Esophagus (tissue), 2 donors: ENCODE data around the gene ACBD6. TPM values are rescaled to one million over a fixed set of nuclear protein-coding genes. Genes with fewer than 3 reads are reported as not detected.

Source experiments
- H3K27ac ChIP-seq, 2 donors: one replicate each; pipeline ENCODE4 v1.5.1; 2013; ENCODE audit warnings: low read depth in 2 of 2, mild to moderate bottlenecking in 2 of 2, inconsistent platforms in 1 of 2, low read length in 1 of 2, moderate library complexity in 1 of 2
- H3K27me3 ChIP-seq, 2 donors: one replicate each; pipeline ENCODE4 v1.6.1; 2013; ENCODE audit warnings: low read length in 2 of 2, control low read depth in 1 of 2, mild to moderate bottlenecking in 1 of 2; ENCODE audit not compliant: insufficient read depth in 2 of 2, control insufficient read depth in 1 of 2
- H3K36me3 ChIP-seq, 2 donors: one replicate each; pipeline ENCODE4 v1.6.1; 2013; ENCODE audit warnings: low read length in 1 of 2; ENCODE audit not compliant: control insufficient read depth in 2 of 2, insufficient read depth in 2 of 2
- H3K4me1 ChIP-seq, 2 donors: one replicate each; pipeline ENCODE4 v1.6.1; 2013; ENCODE audit warnings: low read length in 1 of 2; ENCODE audit not compliant: control insufficient read depth in 2 of 2, insufficient read depth in 2 of 2
- H3K4me3 ChIP-seq, 2 donors: one replicate each; pipeline ENCODE4 v1.5.1; 2013; ENCODE audit warnings: low read length in 2 of 2, mild to moderate bottlenecking in 2 of 2, low read depth in 1 of 2, moderate library complexity in 1 of 2
- H3K9me3 ChIP-seq, 2 donors: one replicate each; pipeline ENCODE4 v1.6.1; 2013; ENCODE audit warnings: mild to moderate bottlenecking in 2 of 2, low read depth in 1 of 2, low read length in 1 of 2, moderate library complexity in 1 of 2; ENCODE audit not compliant: control insufficient read depth in 2 of 2, insufficient read depth in 1 of 2
- WGBS, 2 donors: extraction: QIAGEN DNeasy Blood & Tissue Kit; methylation state at CpG; one replicate each; pipeline ENCODE4 v1.1.7; 2013; 5-methylcytosine and 5-hydroxymethylcytosine counted together
- polyA plus RNA-seq, 2 donors: library from polyadenylated mRNA; stranded (reverse); fragments of 200-250 nt; gene quantifications; one replicate each; pipeline ENCODE4 v1.2.3, GENCODE V29; 2013
- donor health status: healthy with polysubstance abuse.
- donor health status: Bipolar disorder and iron deficiency.

ACBD6 gene
- polyA plus RNA-seq, 2 donors = 20.4 to 23.0 TPM

DNA sequence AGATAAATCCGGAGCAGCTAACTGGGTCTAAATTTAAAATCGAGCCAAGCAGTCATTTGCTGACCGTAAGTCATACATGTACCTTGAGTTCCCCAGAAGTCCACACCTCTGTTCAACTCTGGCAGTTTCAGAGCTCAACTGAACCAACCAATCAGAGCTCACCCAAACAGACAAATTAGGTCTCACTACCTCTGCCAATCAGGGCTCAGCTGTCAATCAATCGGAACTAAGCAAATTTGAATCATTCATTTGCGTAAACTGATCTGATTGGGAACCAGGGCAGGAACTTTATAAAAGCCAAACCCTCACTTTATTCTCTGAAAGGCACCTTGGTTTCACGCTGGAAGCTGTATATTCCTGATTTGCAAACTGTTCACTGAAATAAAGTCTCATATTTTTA is 11.2 kb upstream of the ACBD6 start:
- H3K4me3 ChIP-seq = no peak overlapping the region
- no peaks in the 10 kb centered on the region for H3K27me3 ChIP-seq
- no peaks in the 10 kb centered on the region for H3K4me1 ChIP-seq
- no peaks in the 10 kb centered on the region for H3K36me3 ChIP-seq
- no peaks in the 10 kb centered on the region for H3K9me3 ChIP-seq
- no peak overlapping the region for H3K27ac ChIP-seq
- WGBS, 2 donors = 80 to 84% methylated on average over 6 of the region's 6 CpGs

DNA sequence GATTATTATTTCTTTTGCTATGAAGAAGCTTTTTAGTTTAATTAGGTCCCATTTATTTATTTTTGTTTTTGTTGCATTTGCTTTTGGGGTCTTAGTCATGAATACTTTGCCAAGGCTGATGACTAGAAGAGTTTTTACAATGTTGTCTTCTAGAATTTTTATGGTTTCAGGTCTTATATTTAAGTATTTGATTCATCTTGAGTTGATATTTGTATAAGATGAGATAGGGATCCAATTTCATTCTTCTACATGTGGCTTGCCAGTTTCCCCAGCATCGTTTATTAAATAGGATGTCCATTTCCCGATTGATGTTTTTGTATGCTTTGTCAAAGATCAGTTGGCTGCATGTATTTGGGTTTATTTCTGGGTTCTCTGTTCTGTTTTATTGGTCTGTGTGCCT is 8.5 kb upstream of the ACBD6 start:
- Histone ChIP-seq H3K4me3 (no peak overlapping the region), H3K36me3 (no peaks in the 10 kb centered on the region), H3K9me3 (no peaks in the 10 kb centered on the region), H3K4me1 (no peaks in the 10 kb centered on the region), H3K27me3 (no peaks in the 10 kb centered on the region), H3K27ac (no peak overlapping the region)
- 95 to 97% methylated on average over 2 of the region's 2 CpGs for WGBS, 2 donors

DNA sequence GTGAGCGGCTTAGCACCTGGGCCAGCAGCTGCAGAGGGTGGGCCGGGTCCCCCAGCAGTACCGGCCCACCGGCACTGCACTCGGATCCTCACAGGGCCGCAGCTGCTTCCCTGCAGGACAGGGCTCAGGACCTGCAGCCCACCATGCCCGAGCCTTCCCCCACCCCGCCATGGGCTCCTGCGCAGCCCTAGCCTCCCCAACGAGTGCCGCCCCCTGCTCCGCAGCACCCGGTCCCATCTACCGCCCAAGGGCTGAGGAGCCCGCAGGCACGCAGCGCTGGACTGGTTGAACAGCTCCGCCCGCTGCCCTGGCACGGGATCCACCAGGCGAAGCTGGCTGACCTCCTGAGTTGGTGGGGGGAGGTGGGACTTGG is 6.3 kb upstream of the ACBD6 start:
- Histone ChIP-seq H3K9me3 (no peaks in the 10 kb centered on the region), H3K4me1 (no peaks in the 10 kb centered on the region), H3K27ac (no peak overlapping the region), H3K27me3 (no peaks in the 10 kb centered on the region), H3K36me3 (no peaks in the 10 kb centered on the region), H3K4me3 (no peak overlapping the region)
- WGBS, 2 donors = 96% methylated on average over 21 of the region's 21 CpGs

DNA sequence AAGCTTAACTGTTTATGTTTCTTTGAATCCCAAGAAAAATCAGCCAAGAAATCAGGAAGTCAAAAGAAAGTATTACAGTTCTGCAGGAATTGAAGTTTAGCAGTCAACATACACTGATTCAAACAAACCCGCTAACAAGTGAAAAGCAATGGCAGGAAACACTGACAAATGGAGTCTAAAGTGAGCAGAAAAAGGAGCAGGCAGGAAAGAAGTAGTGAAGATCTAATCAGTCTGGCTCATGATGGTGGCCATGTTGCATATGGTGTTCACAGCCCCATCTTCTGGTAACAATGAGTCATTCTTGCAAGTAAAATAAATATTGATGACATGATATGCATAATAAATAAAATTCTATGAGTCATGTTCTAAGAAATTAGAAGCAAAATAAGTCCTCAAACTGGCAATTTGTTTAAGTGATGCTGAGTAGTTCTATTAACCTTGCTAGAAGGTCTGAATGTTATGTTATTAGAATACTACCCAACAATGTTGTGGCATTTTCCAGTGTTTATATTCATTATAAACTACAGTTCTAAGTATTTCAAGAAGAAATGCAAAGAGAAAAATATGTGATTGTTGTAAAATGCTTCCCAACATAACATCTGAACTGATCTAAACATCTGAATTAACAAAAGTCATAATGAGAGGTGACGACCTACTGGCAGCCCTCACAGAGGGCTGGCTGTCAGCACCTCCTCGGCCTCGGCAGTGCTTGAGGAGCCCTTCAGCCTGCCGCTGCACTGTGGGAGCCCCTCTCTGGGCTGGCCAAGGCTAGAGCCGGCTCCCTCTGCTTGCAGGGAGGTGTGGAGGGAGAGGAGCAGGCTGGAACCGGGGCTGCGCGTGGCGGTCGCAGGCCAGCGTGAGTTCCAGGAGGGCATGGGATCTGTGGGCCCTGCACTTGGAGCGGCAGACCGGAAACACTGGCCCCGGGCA is 5.7 kb upstream of the ACBD6 start:
- H3K27ac ChIP-seq = no peak overlapping the region
- no peaks in the 10 kb centered on the region for H3K4me1 ChIP-seq
- H3K4me3 ChIP-seq = no peak overlapping the region
- no peaks in the 10 kb centered on the region for H3K36me3 ChIP-seq
- no peaks in the 10 kb centered on the region for H3K27me3 ChIP-seq
- H3K9me3 ChIP-seq = no peaks in the 10 kb centered on the region
- WGBS, 2 donors = 91 to 92% methylated on average over 15 of the region's 15 CpGs

DNA sequence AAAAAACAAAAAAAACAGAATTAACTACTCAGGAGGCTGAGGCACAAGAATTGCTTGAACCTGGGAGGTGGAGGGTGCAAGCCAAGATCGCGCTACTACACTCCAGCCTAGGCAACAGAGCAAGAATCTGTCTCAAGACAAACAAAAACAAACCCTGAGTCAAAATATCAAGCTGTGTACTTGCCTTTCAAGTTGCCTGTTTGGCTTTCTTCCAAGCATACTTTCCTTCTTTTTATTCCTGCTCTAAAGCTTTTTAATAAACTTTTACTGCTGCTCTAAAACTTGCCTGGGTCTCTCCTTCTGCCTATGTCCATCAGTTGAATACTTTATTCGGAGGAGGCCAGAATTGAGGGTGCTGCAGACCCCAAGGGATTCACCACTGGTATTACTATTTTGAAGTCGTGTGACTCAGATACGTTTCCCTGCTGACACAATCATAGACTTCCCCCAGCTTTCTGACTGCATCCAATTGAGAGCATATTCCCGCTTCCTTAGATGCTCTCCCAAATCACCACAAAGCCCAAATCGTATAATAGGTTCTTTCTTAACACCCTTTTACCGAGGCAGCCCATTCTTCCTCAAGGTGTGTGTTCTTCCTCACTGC is 3.5 kb upstream of the ACBD6 start:
- Histone ChIP-seq H3K27ac (no peak overlapping the region), H3K36me3 (no peaks in the 10 kb centered on the region), H3K27me3 (no peaks in the 10 kb centered on the region), H3K9me3 (no peaks in the 10 kb centered on the region), H3K4me3 (no peak overlapping the region), H3K4me1 (no peaks in the 10 kb centered on the region)
- 76 to 77% methylated on average over 8 of the region's 8 CpGs for WGBS, 2 donors

DNA sequence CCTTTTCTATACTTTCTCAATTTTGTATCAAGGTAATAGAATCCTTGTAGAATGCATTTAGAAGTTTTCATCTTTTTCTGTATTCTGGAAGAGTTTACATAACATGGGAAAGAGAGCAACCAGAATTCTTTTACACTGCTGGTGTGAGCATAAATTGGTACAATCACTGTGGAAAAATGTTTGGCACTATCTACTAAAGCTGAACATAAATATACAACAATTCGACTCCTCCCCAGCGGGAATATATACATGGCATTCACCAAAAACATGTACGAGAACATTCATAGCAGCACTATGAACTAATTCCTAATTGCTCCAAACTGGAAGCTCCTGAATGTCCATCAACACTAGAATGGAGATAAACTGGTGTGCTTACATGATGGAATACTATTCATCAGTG is 1.8 kb upstream of the ACBD6 start:
- no peaks in the 10 kb centered on the region for H3K9me3 ChIP-seq
- WGBS, 2 donors = 87 to 89% methylated on average over 3 of the region's 3 CpGs
- no peaks in the 10 kb centered on the region for H3K4me1 ChIP-seq
- no peak overlapping the region for H3K4me3 ChIP-seq
- no peak overlapping the region for H3K27ac ChIP-seq
- H3K36me3 ChIP-seq = no peaks in the 10 kb centered on the region
- no peaks in the 10 kb centered on the region for H3K27me3 ChIP-seq

DNA sequence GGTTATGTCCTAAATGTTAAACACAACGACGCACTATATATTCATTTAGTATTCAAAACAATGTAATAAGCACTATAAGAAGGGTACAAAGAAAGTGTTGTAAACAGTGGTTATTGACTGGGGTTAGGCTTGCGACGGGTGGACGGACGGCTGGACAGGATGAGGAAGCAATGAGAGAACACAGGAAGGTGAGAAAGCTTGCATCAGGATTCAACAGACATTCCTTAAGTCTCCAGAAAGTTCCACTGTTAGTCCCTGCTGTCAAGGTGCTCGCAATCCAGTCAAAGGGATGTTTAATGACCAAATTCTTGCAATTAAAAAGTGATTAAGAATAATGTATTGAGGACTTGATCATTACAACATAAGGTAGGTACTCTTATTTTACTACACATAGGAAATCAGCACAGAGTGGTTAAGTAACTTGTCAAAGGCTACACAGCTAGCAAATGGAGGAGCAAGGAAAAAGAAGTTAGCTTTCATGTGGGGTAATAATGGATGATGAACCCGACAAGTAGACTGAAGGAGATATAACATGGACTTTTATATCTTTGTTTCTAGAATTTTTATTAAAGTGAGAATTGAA is 994 bp upstream of the ACBD6 start:
- Histone ChIP-seq H3K4me1 (no peaks in the 10 kb centered on the region), H3K27me3 (no peaks in the 10 kb centered on the region), H3K27ac (peak overlapping the region; percentile 94), H3K9me3 (no peaks in the 10 kb centered on the region), H3K36me3 (no peaks in the 10 kb centered on the region), H3K4me3 (peak overlapping the region; percentile 91 to 94)
- 19 to 20% methylated on average over 8 of the region's 8 CpGs for WGBS, 2 donors

DNA sequence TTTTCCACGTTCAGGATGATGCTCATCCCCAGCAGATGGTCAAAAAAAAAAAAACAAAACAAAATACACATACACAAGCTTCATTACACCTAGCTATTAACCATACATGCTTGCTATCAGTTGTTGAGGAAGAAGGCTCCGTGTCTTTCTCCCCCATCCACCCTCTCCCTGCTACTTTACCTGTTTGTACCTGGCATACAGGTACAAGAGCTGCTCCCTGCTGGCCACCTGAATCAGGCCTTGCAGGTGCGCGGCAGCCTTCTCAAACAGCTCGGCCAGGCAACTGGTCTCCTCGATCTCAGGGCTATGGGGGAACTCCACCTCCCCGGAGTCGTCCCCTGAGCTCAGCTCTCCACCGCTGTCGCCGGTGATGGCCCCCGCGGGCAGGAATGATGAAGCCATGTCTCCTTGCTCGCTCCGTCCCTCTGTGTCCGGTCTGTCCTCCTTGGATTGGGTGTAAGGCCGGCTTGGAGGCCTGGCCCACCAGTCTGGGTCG is 464 bp downstream of the ACBD6 start:
- peak overlapping the region; percentile 94 for H3K27ac ChIP-seq
- H3K36me3 ChIP-seq = no peaks in the 10 kb centered on the region
- H3K4me1 ChIP-seq = no peaks in the 10 kb centered on the region
- H3K4me3 ChIP-seq = peak overlapping the region; percentile 91 to 94
- H3K27me3 ChIP-seq = no peaks in the 10 kb centered on the region
- 0 to 1% methylated on average over 18 of the region's 18 CpGs for WGBS, 2 donors
- no peaks in the 10 kb centered on the region for H3K9me3 ChIP-seq

DNA sequence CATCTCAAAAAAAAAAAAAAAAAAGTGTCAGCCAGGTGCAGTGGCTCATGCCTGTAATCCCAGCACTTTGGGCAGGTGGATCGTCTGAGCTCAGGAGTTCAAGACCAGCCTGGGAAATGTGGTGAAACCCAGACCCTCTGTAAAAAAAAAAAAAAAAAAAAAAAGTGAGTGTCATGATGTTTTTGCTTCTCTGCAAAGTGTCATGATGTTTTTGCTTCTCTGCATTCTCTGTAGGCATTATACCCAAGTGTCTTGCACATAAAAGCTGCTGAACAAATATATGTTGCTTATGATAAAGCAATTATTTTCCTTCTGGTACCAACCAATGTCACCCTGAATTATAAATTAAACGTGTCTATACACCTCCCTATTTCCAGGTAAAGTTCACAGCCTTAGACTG is 1.7 kb downstream of the ACBD6 start:
- Histone ChIP-seq H3K27me3 (no peaks in the 10 kb centered on the region), H3K27ac (no peak overlapping the region), H3K9me3 (no peaks in the 10 kb centered on the region), H3K4me3 (no peak overlapping the region), H3K36me3 (no peaks in the 10 kb centered on the region), H3K4me1 (no peaks in the 10 kb centered on the region)
- 62 to 64% methylated on average over 2 of the region's 2 CpGs for WGBS, 2 donors
